ENCODE measurements around the gene DHRS2.

DNA sequence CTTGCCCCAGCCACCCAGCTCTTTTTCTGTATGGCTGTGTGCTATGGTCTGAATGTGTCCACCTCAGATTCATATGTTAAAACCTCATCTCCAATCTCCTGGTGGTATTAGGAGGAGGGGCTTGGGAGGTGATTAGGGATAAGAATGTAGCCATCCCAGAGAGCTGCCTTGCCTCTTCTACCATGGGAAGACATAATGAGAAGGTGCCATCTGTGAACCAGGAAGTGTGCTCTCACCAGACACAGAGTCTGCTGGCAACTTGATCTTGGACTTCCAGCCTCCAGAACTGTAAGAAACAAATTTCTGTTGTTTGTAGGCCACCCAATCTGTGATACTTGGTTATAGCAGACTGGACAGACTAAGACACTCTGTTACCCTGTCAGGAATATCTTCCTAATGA lies 34.7 kb upstream of the DHRS2 start:
- TF ChIP-seq EZH2 (IDR thresholded peaks at IDR 0.05; ENCODE audit: borderline replicate concordance, low read depth, low read length, severe bottlenecking), result no peak
- TF ChIP-seq, protein P1, sequence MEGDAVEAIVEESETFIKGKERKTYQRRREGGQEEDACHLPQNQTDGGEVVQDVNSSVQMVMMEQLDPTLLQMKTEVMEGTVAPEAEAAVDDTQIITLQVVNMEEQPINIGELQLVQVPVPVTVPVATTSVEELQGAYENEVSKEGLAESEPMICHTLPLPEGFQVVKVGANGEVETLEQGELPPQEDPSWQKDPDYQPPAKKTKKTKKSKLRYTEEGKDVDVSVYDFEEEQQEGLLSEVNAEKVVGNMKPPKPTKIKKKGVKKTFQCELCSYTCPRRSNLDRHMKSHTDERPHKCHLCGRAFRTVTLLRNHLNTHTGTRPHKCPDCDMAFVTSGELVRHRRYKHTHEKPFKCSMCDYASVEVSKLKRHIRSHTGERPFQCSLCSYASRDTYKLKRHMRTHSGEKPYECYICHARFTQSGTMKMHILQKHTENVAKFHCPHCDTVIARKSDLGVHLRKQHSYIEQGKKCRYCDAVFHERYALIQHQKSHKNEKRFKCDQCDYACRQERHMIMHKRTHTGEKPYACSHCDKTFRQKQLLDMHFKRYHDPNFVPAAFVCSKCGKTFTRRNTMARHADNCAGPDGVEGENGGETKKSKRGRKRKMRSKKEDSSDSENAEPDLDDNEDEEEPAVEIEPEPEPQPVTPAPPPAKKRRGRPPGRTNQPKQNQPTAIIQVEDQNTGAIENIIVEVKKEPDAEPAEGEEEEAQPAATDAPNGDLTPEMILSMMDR (IDR thresholded peaks at IDR 0.05; ENCODE audit: borderline replicate concordance, extremely low read depth, low read length, poor library complexity, severe bottlenecking), result no peak

Data from DND-41 (cell line).